Testis (tissue), 2 donors: ENCODE measurements around the gene AP2A2.

Experiments
- POLR2A ChIP-seq: fragments of 450-650 bp; IDR thresholded peaks from one replicate; pipeline ENCODE4 v1.6.1; 2017; ENCODE audit warnings: antibody characterized with exemption, mild to moderate bottlenecking, moderate library complexity
- TF ChIP-seq, protein P1 (sequence below), 3 experiments: fragments of 450-650 bp in 2 of 3; fragments of 200-600 bp in 1 of 3; sonication (generic) in 1 of 3; IDR thresholded peaks; one replicate each; pipeline ENCODE4 v1.5.1; 2016 to 2019; ENCODE audit warnings: antibody characterized with exemption in 3 of 3, mild to moderate bottlenecking in 2 of 3, moderate library complexity in 1 of 3

DNA sequence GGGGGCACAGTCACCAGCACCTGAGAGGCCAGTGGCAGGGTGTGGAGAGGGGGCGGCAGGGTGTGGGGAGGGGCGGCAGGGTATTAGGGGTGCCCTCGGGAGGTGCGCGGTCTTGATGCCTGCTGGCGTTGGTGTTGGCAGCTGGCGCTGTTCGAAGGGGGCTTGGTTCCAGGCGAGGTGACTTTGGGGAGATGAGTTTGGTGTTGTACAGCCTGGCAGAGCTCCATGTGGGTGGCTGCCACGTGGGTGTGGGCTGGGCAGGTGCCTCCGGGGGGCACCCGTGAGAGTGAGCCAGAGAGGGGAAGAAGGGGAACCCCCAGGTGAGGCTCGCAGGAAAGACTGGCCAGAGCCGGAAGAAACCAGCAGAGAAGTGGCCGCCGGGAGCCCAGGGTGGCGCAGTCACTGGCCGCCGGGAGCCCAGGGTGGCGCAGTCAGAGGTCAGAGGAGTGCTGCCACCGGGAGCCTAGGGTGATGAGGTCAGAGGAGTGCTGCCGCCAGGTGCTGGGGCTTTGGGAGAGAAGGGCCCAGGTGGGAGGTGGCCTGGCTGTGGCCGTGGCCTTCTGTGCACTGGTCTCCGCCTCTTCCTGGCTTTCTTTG is 66.1 kb downstream of the AP2A2 start:
- TF ChIP-seq, protein P1, sequence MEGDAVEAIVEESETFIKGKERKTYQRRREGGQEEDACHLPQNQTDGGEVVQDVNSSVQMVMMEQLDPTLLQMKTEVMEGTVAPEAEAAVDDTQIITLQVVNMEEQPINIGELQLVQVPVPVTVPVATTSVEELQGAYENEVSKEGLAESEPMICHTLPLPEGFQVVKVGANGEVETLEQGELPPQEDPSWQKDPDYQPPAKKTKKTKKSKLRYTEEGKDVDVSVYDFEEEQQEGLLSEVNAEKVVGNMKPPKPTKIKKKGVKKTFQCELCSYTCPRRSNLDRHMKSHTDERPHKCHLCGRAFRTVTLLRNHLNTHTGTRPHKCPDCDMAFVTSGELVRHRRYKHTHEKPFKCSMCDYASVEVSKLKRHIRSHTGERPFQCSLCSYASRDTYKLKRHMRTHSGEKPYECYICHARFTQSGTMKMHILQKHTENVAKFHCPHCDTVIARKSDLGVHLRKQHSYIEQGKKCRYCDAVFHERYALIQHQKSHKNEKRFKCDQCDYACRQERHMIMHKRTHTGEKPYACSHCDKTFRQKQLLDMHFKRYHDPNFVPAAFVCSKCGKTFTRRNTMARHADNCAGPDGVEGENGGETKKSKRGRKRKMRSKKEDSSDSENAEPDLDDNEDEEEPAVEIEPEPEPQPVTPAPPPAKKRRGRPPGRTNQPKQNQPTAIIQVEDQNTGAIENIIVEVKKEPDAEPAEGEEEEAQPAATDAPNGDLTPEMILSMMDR (IDR thresholded peaks at IDR 0.05): no peak
- no peak for TF ChIP-seq POLR2A
